Panc1 (cell line): ENCODE data around the gene PANX2. TPM values are rescaled to one million over a fixed set of nuclear protein-coding genes. Genes with fewer than 3 reads are reported as not detected.

Experiments used
- ATAC-seq: fragments of 200-7000 bp; cut with Tn5 transposase; 2 replicates; pipeline ENCODE4 v1.9.1; 2020; ENCODE audit warnings: mild to moderate bottlenecking, moderate library complexity
- BruUV-seq: library from RNA; stranded (reverse); fragments of 400-500 nt; replicated peaks from 2 replicates; lab custom pipeline; 2021; lab: Mats Ljungman, UMichigan
- CTCF ChIA-PET: fragments of 300-600 bp; sonication (Branson Sonifier 250); formaldehyde crosslinking; loops from one replicate; lab custom pipeline; 2022; ENCODE audit warnings: antibody characterized with exemption; lab: Charles Lee
- POLR2A ChIA-PET: fragments of 300-600 bp; sonication (Branson Sonifier 250); formaldehyde crosslinking; loops from one replicate; lab custom pipeline; 2022; ENCODE audit warnings: antibody characterized with exemption; lab: Charles Lee
- DNase-seq: peaks from one replicate; pipeline ENCODE4 v3.0.0-alpha.2; 2010; ENCODE audit warnings: low read depth, low spot score
- H3K27ac ChIP-seq: 2 replicates; pipeline ENCODE4 v1.5.1; 2011; ENCODE audit warnings: mild to moderate bottlenecking, low read length, inconsistent platforms
- H3K27me3 ChIP-seq: fragments of 200-500 bp; sonication (Bioruptor generic); 2 replicates; pipeline ENCODE4 v1.6.0; 2014; ENCODE audit warnings: low read length, inconsistent platforms; ENCODE audit not compliant: control insufficient read depth, insufficient read depth
- H3K36me3 ChIP-seq: fragments of 200-500 bp; sonication (Bioruptor generic); 2 replicates; pipeline ENCODE4 v1.5.1; 2014; ENCODE audit warnings: inconsistent platforms, mild to moderate bottlenecking, low read length, moderate library complexity; ENCODE audit not compliant: control insufficient read depth, insufficient read depth
- H3K4me1 ChIP-seq: 2 replicates; pipeline ENCODE4 v1.5.1; 2011; ENCODE audit warnings: inconsistent platforms, mild to moderate bottlenecking, low read length, moderate library complexity; ENCODE audit not compliant: control insufficient read depth, insufficient read depth
- H3K4me3 ChIP-seq, 2 experiments: 2 replicates each; pipeline ENCODE4 v1.5.1; 2011 to 2012; ENCODE audit warnings: low read depth in 2 of 2, low read length in 2 of 2, mild to moderate bottlenecking in 2 of 2, inconsistent platforms in 1 of 2, moderate library complexity in 1 of 2
- H3K9me3 ChIP-seq: fragments of 200-500 bp; sonication (Bioruptor generic); 2 replicates; pipeline ENCODE4 v1.5.1; 2014; ENCODE audit warnings: low read depth, mild to moderate bottlenecking, inconsistent platforms, low read length, moderate library complexity; ENCODE audit not compliant: control insufficient read depth, insufficient read depth
- POLR2AphosphoS5 ChIP-seq: IDR thresholded peaks from 2 replicates; pipeline ENCODE4 v1.6.1; 2012; ENCODE audit warnings: mild to moderate bottlenecking, low read depth, low read length, moderate library complexity
- REST ChIP-seq, 2 experiments: IDR thresholded peaks; 2 replicates each; pipeline ENCODE4 v1.6.1; 2011 to 2012; ENCODE audit warnings: low read depth in 2 of 2, control low read depth in 1 of 2, low read length in 1 of 2, mild to moderate bottlenecking in 1 of 2, moderate library complexity in 1 of 2; ENCODE audit not compliant: insufficient read depth in 1 of 2
- SIN3A ChIP-seq: IDR thresholded peaks from 2 replicates; pipeline ENCODE4 v1.6.1; 2012; ENCODE audit warnings: low read depth, mild to moderate bottlenecking, low read length, moderate library complexity, borderline replicate concordance; ENCODE audit not compliant: insufficient read depth
- TCF7L2 ChIP-seq: IDR thresholded peaks from 2 replicates; pipeline ENCODE4 v1.6.1; 2011; ENCODE audit warnings: mild to moderate bottlenecking, low read depth, low read length, inconsistent platforms
- in situ Hi-C: cut with HindIII; loops from 2 replicates; pipeline ENCODE4 v1.10.0; 2016; ENCODE audit warnings: low sequenced_read_pairs, low pct_unique_long_range_greater_than_20kb
- intact Hi-C: fragments of 100-400 bp; cut with micrococcal nuclease; formaldehyde crosslinking; loops from one replicate; pipeline ENCODE4 v1.10.0; 2022; ENCODE audit not compliant: unreplicated experiment
- total RNA-seq: library from RNA; stranded (reverse); gene quantifications from one replicate; pipeline ENCODE4 v1.2.1, GENCODE V29; 2021; ENCODE audit not compliant: unreplicated experiment
- TF ChIP-seq, protein P1 (sequence below): fragments of 450-650 bp; IDR thresholded peaks from 2 replicates; pipeline ENCODE4 v1.5.1; 2017; ENCODE audit warnings: mild to moderate bottlenecking

The PANX2 gene
- total RNA-seq, 1 experiment from 2014 or later: 0.77 TPM

DNA sequence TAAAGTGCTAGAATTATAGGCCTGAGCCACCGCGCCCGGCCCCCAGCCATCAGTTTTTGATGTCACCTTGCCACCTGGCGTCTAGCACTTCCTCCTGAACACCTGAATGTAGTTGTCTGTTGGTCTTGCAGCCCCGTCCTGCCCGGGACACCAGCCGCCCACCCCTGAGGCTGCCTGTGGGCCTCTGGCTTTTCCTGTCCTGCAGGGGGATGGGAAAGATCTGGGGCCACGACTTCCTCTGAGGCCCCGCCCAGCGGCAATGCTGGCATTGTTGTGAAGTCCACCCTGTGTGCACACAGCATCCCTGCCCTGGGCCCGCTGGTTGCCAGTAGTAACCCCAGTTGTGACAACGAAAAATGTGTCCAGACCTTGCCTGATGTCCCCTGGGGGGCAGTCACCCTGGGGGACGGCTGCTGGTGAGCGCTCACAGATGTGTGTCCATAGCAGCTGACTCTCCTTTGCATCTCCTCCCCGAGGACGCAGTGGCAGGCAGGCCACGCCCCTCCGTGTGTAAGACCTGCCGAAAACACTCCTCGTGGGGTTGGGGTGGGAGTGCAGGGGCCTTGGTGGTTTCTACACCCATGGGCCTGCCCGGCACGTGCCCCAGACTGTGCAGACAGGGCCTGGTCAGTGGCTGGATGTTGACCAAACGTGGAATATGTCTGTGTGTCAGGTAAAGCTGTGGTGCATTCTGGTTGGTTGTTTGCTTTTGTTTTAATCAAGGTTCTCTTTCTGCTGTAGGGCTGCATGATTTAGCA lies 37.0 kb downstream of the PANX2 start:
- Histone ChIP-seq H3K4me1 (peaks cover 2% of the 10 kb centered on the region; the same call in 1 of the 2 replicates), H3K27ac (no peak overlapping the region), H3K27me3 (no peaks in the 10 kb centered on the region), H3K36me3 (no peaks in the 10 kb centered on the region), H3K4me3 (no peak overlapping the region), H3K9me3 (no peaks in the 10 kb centered on the region)
- ATAC-seq (no peak), DNase-seq (no peak)
- TF ChIP-seq POLR2AphosphoS5: no peak
- TF ChIP-seq REST (IDR thresholded peaks at IDR 0.05; ENCODE audit: insufficient read depth in 1 of 2, low read depth in 2 of 2, low read length in 1 of 2): no peak
- TF ChIP-seq, protein P1, sequence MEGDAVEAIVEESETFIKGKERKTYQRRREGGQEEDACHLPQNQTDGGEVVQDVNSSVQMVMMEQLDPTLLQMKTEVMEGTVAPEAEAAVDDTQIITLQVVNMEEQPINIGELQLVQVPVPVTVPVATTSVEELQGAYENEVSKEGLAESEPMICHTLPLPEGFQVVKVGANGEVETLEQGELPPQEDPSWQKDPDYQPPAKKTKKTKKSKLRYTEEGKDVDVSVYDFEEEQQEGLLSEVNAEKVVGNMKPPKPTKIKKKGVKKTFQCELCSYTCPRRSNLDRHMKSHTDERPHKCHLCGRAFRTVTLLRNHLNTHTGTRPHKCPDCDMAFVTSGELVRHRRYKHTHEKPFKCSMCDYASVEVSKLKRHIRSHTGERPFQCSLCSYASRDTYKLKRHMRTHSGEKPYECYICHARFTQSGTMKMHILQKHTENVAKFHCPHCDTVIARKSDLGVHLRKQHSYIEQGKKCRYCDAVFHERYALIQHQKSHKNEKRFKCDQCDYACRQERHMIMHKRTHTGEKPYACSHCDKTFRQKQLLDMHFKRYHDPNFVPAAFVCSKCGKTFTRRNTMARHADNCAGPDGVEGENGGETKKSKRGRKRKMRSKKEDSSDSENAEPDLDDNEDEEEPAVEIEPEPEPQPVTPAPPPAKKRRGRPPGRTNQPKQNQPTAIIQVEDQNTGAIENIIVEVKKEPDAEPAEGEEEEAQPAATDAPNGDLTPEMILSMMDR: no peak
- no peak for TF ChIP-seq TCF7L2
- no peak for TF ChIP-seq SIN3A
- intact Hi-C loops (no loop called here), in situ Hi-C loops (no loop called here)
- CTCF ChIA-PET: no interaction called here
- POLR2A ChIA-PET: interaction anchor here (0.6 kb wide), 1 partner anchor 178 kb away, joined by 4 read pairs; no protein-coding TSS in a partner anchor
- no TSS peak for BruUV-seq

DNA sequence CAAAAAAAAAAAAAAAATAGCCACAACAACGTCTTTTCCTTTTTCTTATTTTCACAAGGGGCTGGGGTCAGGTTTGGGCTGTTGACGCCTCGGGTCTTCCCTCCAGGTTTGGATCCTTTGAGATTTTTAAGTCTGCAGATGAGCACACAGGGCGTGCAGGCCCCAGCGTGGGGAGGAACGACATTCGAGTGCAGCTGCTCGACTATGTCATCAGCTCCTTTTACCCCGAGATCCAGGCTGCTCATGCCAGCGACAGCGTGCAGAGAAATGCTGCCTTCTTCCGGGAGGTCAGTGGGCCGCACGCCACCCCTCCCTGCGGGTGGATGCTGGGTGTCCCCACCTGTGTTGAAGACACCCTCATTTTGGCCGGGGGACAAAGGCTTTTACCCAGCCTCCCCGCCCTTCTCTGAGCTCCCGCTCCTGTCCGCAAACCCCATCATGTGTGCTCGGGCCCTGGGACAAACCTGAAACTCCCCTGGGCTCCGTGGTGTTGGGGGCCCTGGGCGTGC lies 38.0 kb downstream of the PANX2 start:
- intact Hi-C loops: no loop called here
- ChIA-PET POLR2A (no interaction called here), CTCF (interaction anchor here (0.6 to 0.7 kb wide), 2 partner anchors 274 to 281 kb away, joined by 5 to 7 read pairs; no protein-coding TSS in a partner anchor)

More for the DNA sequence above, 38.0 kb downstream of the PANX2 start:
- H3K27ac ChIP-seq: no peak overlapping the region
- in situ Hi-C loops: no loop called here
- no peaks in the 10 kb centered on the region for H3K4me1 ChIP-seq
- no peak for TF ChIP-seq TCF7L2
- no peak; the same call in 1 of the 2 replicates for TF ChIP-seq POLR2AphosphoS5
- TF ChIP-seq, protein P1: no peak
- TF ChIP-seq REST (IDR thresholded peaks at IDR 0.05; ENCODE audit: insufficient read depth in 1 of 2, low read depth in 2 of 2, low read length in 1 of 2): no peak
- no peak for TF ChIP-seq SIN3A
- no peak overlapping the region for H3K4me3 ChIP-seq
- BruUV-seq: no TSS peak
- H3K9me3 ChIP-seq: no peaks in the 10 kb centered on the region
- no peaks in the 10 kb centered on the region for H3K36me3 ChIP-seq
- no peak for ATAC-seq
- no peaks in the 10 kb centered on the region for H3K27me3 ChIP-seq
- DNase-seq: no peak
